NCI-H128 (cell line): ENCODE measurements around the gene CCBE1.

ENCODE experiments used
- DNase-seq: peaks from one replicate; lab custom pipeline; 2025; ENCODE audit not compliant: unreplicated experiment; lab: John Stamatoyannopoulos, UW

The CCBE1 gene

GRCh38 chr18:59573962-59574361 lies 123.3 kb downstream of the CCBE1 start:
- DNase-seq, result no peak

DNA sequence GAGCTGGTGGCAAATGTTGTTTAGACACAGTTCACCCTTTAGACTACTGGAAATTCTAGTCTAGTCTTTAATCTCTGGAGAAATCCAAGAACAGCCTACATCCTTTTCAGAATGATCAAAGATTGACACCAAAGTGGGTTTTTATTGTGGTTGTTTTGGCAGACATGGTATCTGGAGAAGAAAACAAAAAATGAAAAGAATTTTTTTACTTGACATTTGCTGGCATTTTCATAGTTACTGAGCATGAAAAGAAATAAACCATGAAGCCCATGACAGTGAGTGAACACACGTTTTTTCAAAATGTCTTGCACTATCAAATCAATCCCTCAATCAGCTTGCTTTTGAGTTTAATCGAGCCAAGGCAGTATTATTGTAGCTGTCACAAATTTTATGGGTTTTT lies 125.3 kb downstream of the CCBE1 start:
- no peak for DNase-seq

DNA sequence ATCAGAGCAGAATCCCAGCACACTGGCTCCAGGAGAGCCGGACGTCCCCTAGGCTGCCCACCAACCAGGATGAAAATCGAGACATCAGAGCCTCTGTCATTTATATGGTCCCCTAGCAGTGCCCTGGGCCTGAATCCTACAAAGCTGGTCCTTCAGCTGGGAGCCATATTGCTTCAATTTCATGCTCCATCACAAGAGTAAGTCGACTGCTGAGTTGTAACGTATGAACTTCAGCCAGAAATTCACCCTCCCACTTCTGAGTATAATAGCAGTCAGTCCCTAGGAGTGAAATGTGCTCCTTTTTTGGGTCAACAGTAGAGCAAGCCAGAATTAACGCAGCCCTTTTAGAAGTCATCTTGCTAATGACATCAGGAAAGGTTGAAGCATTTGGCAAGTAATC lies 126.4 kb downstream of the CCBE1 start:
- no peak for DNase-seq

GRCh38 chr18:59570101-59570775 lies 127.0 kb downstream of the CCBE1 start:
- no peak for DNase-seq

DNA sequence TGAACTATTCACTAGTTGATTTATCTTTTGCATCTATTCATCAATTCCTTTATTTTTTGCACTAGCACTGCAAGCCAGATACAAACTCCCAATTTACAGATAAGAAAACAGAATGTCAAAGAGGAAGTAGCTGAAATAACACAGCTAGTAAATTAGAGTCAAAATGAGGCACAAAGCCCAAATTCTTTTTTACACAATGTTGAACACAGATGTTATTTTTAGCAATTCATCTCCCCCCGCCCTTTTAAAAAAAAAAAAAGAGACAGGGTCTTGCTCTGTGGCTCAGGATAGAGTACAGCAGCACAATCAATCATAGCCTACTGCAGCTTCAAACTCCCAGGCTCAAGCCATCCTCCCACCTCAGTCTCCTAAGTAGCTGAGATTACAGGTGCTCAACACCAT lies 127.8 kb downstream of the CCBE1 start:
- DNase-seq, result no peak

DNA sequence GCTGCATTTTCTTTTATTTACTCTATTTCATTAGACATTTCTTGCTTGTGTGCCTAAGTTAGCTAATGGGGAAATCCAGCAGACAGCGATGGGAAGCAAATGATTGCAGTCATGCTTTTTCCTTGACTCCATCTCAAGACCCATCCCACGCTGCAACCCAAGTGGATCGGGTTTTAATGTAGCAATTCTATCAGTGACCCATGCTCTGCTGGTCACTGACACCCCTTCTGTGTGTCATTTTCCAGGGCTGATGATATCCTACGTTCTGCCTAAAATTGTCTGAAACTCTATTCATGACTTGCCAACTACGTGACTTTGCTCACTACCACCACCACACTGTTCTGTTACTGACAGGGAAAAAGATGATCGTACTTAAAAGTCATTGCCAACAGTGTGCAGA lies 129.8 kb downstream of the CCBE1 start:
- no peak for DNase-seq

DNA sequence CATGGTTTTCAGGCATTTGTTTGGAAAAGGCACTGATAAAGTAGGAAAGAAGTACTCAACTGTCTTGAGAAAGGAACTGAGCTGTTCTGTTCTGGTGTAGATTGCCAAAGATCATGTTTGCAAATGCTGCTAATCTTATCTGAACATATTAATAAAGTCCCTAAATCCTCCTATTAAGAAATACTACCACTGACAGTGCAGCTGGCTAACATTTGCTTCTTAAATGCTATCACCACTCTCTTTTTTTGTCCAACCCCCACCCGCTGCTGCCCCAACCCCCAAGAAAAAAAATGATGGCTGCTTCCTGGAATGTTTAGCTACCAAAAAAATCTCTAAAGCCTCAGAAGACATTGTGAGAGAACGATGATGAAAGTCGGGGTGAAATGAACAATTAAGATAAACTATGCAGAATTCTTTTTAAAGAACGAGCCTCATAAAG lies 130.7 kb downstream of the CCBE1 start:
- no peak for DNase-seq

DNA sequence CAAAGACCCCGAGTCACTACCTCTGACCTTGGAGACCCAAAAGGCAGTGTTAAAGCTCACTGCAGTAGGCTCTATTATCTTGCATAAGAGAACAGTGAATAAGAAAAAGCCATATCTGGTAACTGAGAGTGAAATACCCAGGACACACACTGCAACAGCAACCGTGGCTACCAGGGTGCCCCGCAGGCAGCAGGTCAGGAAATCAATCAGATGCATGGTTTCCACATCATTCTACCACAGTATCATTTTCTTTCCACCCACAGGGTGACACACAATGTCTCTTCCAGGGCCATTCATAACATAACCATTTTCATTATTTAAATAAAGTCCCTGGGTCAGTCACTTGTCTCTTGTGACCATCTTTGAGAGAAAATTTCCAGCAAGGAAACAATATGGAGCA lies 131.3 kb downstream of the CCBE1 start:
- DNase-seq, result no peak

DNA sequence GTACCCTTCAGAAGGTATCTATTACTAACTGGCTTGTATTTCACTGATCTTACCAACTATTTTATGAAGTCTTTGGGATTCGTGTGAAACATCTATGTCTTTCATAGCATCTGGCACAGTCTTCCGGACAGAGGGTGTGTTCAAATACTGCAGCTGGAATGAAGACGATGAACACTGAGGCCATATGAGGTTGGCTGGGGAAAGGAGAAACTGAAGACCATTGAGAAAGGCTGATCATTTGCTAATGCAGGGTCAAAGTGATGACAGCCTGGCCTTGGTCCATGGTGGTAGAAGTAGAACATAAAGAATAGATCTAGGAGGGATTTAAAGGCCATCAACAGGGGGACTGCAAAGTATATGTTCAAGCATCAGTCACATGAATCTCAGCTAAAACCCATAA lies 132.7 kb downstream of the CCBE1 start:
- DNase-seq, result no peak

DNA sequence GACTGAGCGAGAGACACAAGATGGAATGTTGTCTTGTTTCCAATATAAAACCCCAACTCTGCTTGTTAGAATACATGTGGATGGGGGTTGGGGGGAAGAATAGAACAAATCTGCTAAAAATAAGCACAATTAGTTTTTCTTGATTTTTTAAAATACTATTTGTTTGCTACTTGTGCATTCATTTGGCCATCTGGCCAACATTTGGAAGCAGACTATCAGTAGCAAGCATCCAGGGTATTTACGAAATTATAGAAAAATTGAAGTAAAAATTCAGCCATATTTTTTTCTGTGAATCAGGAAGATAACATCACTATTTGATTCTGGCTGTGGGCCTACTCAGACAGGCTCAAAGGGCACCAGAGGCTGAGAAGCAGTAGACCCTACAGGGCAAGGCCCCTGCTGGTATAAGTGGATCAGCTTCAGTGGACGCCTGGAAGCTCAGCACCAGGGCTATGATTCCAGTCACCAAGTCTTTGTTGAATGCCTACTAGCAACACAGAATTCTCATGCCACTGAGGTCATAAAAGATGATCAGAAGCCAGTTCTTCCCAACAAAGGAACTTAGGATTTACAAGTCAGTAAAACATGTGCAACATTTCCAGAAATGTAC lies 133.9 kb downstream of the CCBE1 start:
- no peak for DNase-seq

DNA sequence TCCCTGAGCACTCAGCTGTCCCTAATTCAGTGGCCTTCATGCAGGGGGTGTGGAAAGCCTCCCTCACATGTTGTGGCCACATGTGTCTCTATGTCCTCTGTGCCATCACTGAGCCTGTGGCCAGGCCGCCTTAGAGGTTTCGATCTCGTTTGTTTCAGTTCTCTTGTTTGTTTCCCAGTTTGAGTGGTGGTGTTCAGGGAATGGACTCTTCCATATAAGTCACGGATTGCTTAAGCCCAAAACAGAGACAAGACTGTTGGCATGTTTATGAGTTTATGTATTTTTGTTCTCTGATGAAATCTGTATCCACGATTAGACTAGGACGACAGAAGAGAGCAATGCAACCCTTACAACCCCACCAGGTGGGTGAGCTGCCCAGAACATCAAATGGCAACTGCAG lies 134.5 kb downstream of the CCBE1 start:
- DNase-seq, result no peak

DNA sequence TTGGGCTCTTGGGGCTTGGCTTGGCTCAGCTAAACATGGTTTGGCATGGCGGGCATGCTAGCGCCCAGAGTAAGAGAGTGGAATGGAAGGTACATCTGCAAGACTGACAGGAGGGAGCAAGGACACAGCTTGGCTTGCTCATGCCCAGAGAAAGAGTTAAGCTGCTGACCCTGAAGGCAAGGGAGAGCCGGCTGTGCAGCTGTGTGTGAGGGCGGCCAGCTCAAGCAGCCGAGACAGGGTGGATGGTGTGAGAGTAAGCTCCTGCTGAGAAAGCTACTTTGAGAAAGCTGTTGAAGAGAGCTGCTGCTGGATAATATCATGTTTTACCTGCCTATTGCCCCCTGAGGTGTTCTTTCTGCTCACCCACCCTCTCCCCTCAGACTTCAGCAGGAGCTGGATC lies 135.6 kb downstream of the CCBE1 start:
- DNase-seq, result no peak

DNA sequence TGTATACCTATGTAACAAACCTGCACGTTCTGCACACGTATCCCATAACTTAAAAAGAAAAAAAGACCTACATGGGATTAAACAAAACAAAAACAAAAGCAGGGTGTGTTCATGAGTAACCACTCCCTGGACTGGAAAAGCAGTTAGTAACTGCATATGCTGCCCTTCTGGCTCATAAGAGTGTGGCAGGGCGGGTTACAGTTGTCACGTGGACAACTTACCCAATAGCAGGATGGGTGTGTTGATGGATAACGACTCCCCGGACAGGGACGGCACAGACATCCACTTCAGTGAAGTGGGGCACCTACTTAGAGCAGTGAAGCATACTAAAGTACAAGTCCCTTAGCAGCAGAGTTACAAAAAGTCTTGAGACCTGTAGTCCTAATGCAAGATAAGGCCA lies 136.7 kb downstream of the CCBE1 start:
- no peak for DNase-seq

- no peak for DNase-seq
Observed at GRCh38 chr18:59559528-59559927, 137.7 kb downstream of the CCBE1 start.

GRCh38 chr18:59555995-59556659 lies 141.1 kb downstream of the CCBE1 start:
- DNase-seq, result no peak

DNA sequence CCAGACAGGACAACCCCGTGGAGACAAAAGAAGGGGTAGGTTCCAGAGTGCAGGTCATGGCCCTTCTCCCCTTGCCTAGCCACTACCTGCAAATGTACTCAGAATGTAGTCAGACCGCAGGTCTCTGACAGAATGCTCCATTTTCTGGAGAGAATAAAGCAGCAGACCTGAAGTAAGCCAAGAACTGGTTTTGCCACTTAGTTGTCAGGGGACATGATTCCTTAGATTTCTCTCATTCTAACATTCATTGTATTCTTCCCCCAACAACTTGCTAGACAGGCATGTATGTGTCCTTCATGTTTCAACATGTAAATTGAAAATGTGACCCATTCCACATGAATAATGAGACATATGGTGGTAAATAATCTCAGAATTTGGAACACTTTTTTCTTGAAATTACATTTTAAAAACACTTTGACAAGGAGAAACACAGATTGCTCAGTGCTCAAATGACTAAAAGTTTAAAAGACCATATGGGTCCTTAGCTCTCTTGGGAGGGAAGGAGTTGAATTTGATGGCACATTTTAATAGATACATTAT lies 142.4 kb downstream of the CCBE1 start:
- no peak for DNase-seq

DNA sequence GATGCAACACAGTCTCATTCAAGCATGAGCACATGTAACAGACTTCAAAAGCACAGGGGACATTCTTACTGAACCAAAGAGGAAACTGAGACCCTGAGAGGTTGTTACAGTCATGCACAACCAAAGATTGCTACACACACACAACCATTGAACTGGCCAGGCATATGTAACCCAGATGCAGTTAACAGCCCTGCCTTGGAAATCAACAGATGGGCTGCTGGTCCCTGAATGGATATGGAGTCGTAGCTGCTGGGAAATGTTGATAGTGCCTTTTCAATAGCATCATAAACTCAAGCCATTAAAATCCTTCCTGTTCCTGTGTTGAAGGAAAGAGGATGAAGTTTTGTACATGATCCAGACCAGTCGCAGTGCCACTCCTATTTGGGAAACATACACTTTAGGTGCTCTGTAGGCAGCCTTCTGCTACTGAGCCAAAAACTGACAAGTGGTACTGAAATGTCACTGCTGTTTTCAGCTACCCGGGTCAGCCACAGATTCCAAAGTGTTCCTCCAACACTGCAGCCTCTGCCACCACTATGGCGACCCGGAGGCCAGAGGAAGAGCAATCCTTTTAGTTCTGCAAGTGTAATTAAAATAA lies 143.9 kb downstream of the CCBE1 start:
- no peak for DNase-seq

- DNase-seq, result no peak
Observed at GRCh38 chr18:59551902-59552635, 145.2 kb downstream of the CCBE1 start.

DNA sequence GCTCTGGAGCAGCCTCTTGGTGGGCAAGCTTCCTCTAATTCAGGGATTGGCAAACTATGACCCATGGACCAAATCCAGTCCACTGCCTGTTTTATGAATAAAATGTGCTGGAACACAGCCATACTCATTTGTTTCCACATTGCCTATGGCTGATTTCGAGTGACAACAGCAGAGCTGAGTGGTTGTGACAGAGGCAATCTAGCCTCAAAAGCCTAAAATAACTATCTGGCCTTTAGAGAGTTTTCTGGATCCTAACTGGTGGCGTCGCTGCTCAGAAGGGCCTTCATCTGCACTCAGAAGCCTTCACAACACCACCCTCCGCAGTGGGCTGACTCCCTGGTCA lies 147.1 kb downstream of the CCBE1 start:
- no peak for DNase-seq

GRCh38 chr18:59549503-59550173 lies 147.6 kb downstream of the CCBE1 start:
- no peak for DNase-seq
